Measurements from ENCODE around the gene ADAM33. TPM values are rescaled to one million over a fixed set of nuclear protein-coding genes. Genes with fewer than 3 reads are reported as not detected.

ADAM33 gene
- total RNA-seq, 1 donor from 2014 or later = 0.17 TPM

- no peak for DNase-seq
These were observed 25.7 kb upstream of the ADAM33 start for GRCh38 chr20:3707508-3707899.

- DNase-seq = no peak
These were observed 25.1 kb upstream of the ADAM33 start for GRCh38 chr20:3706774-3707507.

GRCh38 chr20:3705970-3706739 is 24.3 kb upstream of the ADAM33 start:
- no peak for DNase-seq

GRCh38 chr20:3705491-3705969 is 23.7 kb upstream of the ADAM33 start:
- no peak for DNase-seq

GRCh38 chr20:3704087-3704486 is 22.3 kb upstream of the ADAM33 start:
- no peak for DNase-seq

GRCh38 chr20:3702611-3703391 is 21.0 kb upstream of the ADAM33 start:
- DNase-seq = no peak

GRCh38 chr20:3701061-3701998 is 19.5 kb upstream of the ADAM33 start:
- no peak for DNase-seq

GRCh38 chr20:3699037-3699436 is 17.2 kb upstream of the ADAM33 start:
- no peak for DNase-seq

GRCh38 chr20:3698591-3699001 is 16.8 kb upstream of the ADAM33 start:
- DNase-seq = no peak

GRCh38 chr20:3697588-3698305 is 15.9 kb upstream of the ADAM33 start:
- no peak for DNase-seq

- DNase-seq = no peak
These were observed 15.2 kb upstream of the ADAM33 start for GRCh38 chr20:3696745-3697587.

GRCh38 chr20:3696200-3696599 is 14.4 kb upstream of the ADAM33 start:
- no peak for DNase-seq

- DNase-seq = no peak
These were observed 13.1 kb upstream of the ADAM33 start for GRCh38 chr20:3694864-3695263.

GRCh38 chr20:3693376-3693775 is 11.6 kb upstream of the ADAM33 start:
- no peak for DNase-seq

GRCh38 chr20:3692706-3693294 is 11.0 kb upstream of the ADAM33 start:
- no peak for DNase-seq

GRCh38 chr20:3691897-3692296 is 10.1 kb upstream of the ADAM33 start:
- no peak for DNase-seq

GRCh38 chr20:3691306-3691705 is 9.5 kb upstream of the ADAM33 start:
- DNase-seq = no peak

- no peak for DNase-seq
These were observed 8.6 kb upstream of the ADAM33 start for GRCh38 chr20:3690413-3690812.

GRCh38 chr20:3689978-3690377 is 8.2 kb upstream of the ADAM33 start:
- no peak for DNase-seq

GRCh38 chr20:3687655-3688054 is 5.8 kb upstream of the ADAM33 start:
- DNase-seq = peak; percentile 53

Data from dermis blood vessel endothelial cell (primary cell).